Pancreas (tissue), 10 donors: ENCODE data around the gene VANGL1. TPM values are rescaled to one million over a fixed set of nuclear protein-coding genes. Genes with fewer than 3 reads are reported as not detected.

Experiments
- ATAC-seq, 4 donors: fragments of 200-7000 bp; cut with Tn5 transposase; one replicate each; pipeline versions ENCODE4 v1.8.0 to v1.9.1; 2020; ENCODE audit warnings: mild to moderate bottlenecking in 4 of 4, moderate library complexity in 4 of 4
- DNase-seq, 6 donors: peaks; one replicate each; pipeline ENCODE4 v3.0.0-alpha.2; 2020
- FAIRE-seq: peaks from 2 replicates; lab custom pipeline; 2012; peaks lifted over from hg19 to GRCh38; lab: Jason Lieb, UNC
- H3K27ac ChIP-seq, 4 donors: fragments of 200-600 bp; sonication (generic); 1 replicate in 3 of 4; 2 replicates in 1 of 4; pipeline versions ENCODE4 v1.5.0 to v1.8.0; 2020
- H3K27me3 ChIP-seq, 4 donors: fragments of 200-600 bp; one replicate each; pipeline ENCODE4 v1.8.0; 2021
- H3K36me3 ChIP-seq, 3 donors: fragments of 200-600 bp; sonication (generic) in 1 of 3; one replicate each; pipeline versions ENCODE4 v1.5.0 to v1.8.0; 2020 to 2021
- H3K4me1 ChIP-seq, 3 donors: fragments of 200-600 bp; one replicate each; pipeline ENCODE4 v1.8.0; 2021
- H3K4me3 ChIP-seq, 4 donors: fragments of 200-600 bp; sonication (generic) in 2 of 4; one replicate each; pipeline versions ENCODE4 v1.5.0 to v1.8.0; 2020 to 2021
- H3K9me3 ChIP-seq, 4 donors: fragments of 200-600 bp; one replicate each; pipeline ENCODE4 v1.8.0; 2021
- CTCF ChIP-seq, 4 donors: fragments of 200-600 bp; sonication (generic) in 3 of 4; IDR thresholded peaks; one replicate each; pipeline versions ENCODE4 v1.5.0 to v1.8.0; 2021; ENCODE audit warnings: antibody characterized with exemption in 4 of 4
- WGBS, 2 donors: extraction: QIAGEN DNeasy Blood & Tissue Kit; methylation state at CpG; one replicate each; pipeline ENCODE4 v1.1.7; 2013; 5-methylcytosine and 5-hydroxymethylcytosine counted together
- intact Hi-C, 3 donors: fragments of 100-400 bp; cut with DNase I; formaldehyde crosslinking; loops; one replicate each; pipeline versions ENCODE4 v1.11.1 to v1.14.2; 2022
- polyA plus RNA-seq, 2 donors: library from polyadenylated mRNA; stranded (reverse); fragments of 200-250 nt; gene quantifications; one replicate each; pipeline ENCODE4 v1.2.3, GENCODE V29; 2013
- total RNA-seq, 6 donors: library from RNA; stranded (reverse); fragmentation: NEBNext Ultra II Directional in 4 of 6; extraction: Animal tissue kit (Norgen Biotek cat#: 25700) in 4 of 6; gene quantifications; one replicate each; pipeline versions ENCODE4 v1.2.1 to v1.2.4, GENCODE V29; 2021 to 2023
- donor health status: healthy with polysubstance abuse.
- donor health status: DM: no; HTN: no; CAD: no; lungs with moderate emphysema.
- donor health status: DM: no; HTN: no; CAD: no.
- donor health status: control.
- donor health status: control.
- donor health status: Bipolar disorder and iron deficiency.
- donor health status: DM: yes; HTN: yes; CAD: no.
- donor health status: DM: no; HTN: no; CAD: no.
- donor health status: DM: no; HTN: no; CAD: no.
- donor health status: DM: yes; HTN: yes; CAD: no.

VANGL1 gene
- total and polyA plus RNA-seq, 8 donors: 1.2 to 9.0 (median 5.4) TPM

GRCh38 chr1:115672224-115673009, 30.6 kb downstream of the VANGL1 start:
- FAIRE-seq (no peak), ATAC-seq (peak in 2 of 4 donors; percentile 60 to 66), DNase-seq (no peak)
- intact Hi-C loops: no loop called here
- Histone ChIP-seq H3K4me1 (peaks cover under 1 to 8% (median 4%) of the 10 kb centered on the region in 3 donors), H3K27ac (no peak overlapping the region), H3K27me3 (no peaks in the 10 kb centered on the region), H3K4me3 (no peak overlapping the region), H3K9me3 (no peaks in the 10 kb centered on the region), H3K36me3 (no peaks in the 10 kb centered on the region)
- 60 to 63% methylated on average over 13 of the region's 13 CpGs for WGBS, 2 donors
- TF ChIP-seq CTCF (IDR thresholded peaks at IDR 0.05): no peak

- H3K27me3 ChIP-seq: no peaks in the 10 kb centered on the region
- intact Hi-C loops: no loop called here
- FAIRE-seq: no peak
- no peak for TF ChIP-seq CTCF (IDR thresholded peaks at IDR 0.05)
- no peak overlapping the region for H3K4me3 ChIP-seq
- no peak overlapping the region for H3K27ac ChIP-seq
- no peak for DNase-seq
- H3K9me3 ChIP-seq: no peaks in the 10 kb centered on the region
- 82 to 83% methylated on average over 7 of the region's 7 CpGs for WGBS, 2 donors
- no peak for ATAC-seq
- H3K36me3 ChIP-seq: no peaks in the 10 kb centered on the region
- H3K4me1 ChIP-seq: peaks cover 0 to 3% (median 0%) of the 10 kb centered on the region in 3 donors
Observed at GRCh38 chr1:115676498-115677181, 34.9 kb downstream of the VANGL1 start.

GRCh38 chr1:115677182-115677555, 35.4 kb downstream of the VANGL1 start:
- ATAC-seq: no peak
- no peak for TF ChIP-seq CTCF (IDR thresholded peaks at IDR 0.05)
- Histone ChIP-seq H3K9me3 (no peaks in the 10 kb centered on the region), H3K4me1 (no peaks in the 10 kb centered on the region), H3K27me3 (no peaks in the 10 kb centered on the region), H3K4me3 (no peak overlapping the region), H3K27ac (no peak overlapping the region), H3K36me3 (no peaks in the 10 kb centered on the region)
- no peak for FAIRE-seq
- whole genome bisulfite sequencing, 2 donors: 77 to 84% methylated on average over 3 of the region's 3 CpGs
- intact Hi-C loops: no loop called here
- no peak for DNase-seq

GRCh38 chr1:115677565-115677964, 35.8 kb downstream of the VANGL1 start:
- no peak overlapping the region for H3K4me3 ChIP-seq
- FAIRE-seq (no peak), DNase-seq (no peak), ATAC-seq (no peak)
- TF ChIP-seq CTCF (IDR thresholded peaks at IDR 0.05): no peak
- no peaks in the 10 kb centered on the region for H3K27me3 ChIP-seq
- H3K4me1 ChIP-seq: no peaks in the 10 kb centered on the region
- WGBS, 2 donors: 97% methylated on average over 1 of the region's 1 CpG
- intact Hi-C loops: no loop called here
- H3K36me3 ChIP-seq: no peaks in the 10 kb centered on the region
- H3K9me3 ChIP-seq: no peaks in the 10 kb centered on the region
- H3K27ac ChIP-seq: no peak overlapping the region

GRCh38 chr1:115678141-115678540, 36.4 kb downstream of the VANGL1 start:
- H3K4me1 ChIP-seq: no peaks in the 10 kb centered on the region
- no peaks in the 10 kb centered on the region for H3K36me3 ChIP-seq
- no peak for TF ChIP-seq CTCF (IDR thresholded peaks at IDR 0.05)
- FAIRE-seq: no peak
- WGBS, 2 donors: 78 to 82% methylated on average over 5 of the region's 5 CpGs
- H3K9me3 ChIP-seq: no peaks in the 10 kb centered on the region
- H3K27me3 ChIP-seq: no peaks in the 10 kb centered on the region
- intact Hi-C loops: no loop called here
- no peak for ATAC-seq
- H3K27ac ChIP-seq: no peak overlapping the region
- no peak overlapping the region for H3K4me3 ChIP-seq
- no peak for DNase-seq
